Central memory CD4-positive, alpha-beta T cell (primary cell): ENCODE data around the gene RFLNA.
"Not testable (repeated sequence)": the region's sequence is repeated elsewhere in the genome, so short reads cannot be mapped to it uniquely, and the experiment has no call there.

Experiments used
- DNase-seq: peaks from one replicate; pipeline ENCODE4 v3.0.0; 2022

The RFLNA gene

DNA sequence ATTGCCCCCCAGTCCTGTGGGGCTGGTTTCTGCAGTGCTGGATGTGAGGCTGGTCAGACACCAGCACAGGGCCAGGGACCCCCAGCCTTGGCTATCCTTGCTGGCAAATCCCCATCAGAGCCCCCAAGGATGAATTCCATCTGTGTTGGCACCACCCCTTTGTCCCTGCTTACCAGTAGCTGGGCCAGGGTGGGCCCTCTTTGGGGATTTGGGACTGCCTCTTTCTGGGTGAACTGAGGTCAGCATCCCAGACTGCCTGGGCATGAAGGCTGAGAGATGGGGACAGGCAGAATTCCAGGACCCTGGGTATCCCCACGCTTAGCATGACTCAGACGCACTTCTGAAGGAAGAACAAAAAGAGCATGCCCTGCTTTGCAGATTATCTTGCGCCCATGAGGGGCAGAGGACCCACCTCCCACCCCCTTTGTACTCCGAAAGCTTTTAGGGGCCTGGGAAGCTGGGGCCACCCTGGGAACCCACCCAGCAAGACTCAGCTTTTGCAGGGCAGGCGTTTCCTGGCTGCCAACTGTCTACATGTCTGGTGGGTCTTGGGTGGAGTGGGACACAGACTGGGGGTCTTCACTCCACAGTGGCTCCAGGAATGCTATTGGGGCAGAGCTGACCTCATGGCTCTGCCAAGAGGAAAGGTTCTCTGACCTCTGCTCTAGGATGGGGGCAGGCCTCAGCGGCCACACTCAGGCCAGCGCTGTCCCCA is 26.8 kb downstream of the RFLNA start:
- DNase-seq: no peak

DNA sequence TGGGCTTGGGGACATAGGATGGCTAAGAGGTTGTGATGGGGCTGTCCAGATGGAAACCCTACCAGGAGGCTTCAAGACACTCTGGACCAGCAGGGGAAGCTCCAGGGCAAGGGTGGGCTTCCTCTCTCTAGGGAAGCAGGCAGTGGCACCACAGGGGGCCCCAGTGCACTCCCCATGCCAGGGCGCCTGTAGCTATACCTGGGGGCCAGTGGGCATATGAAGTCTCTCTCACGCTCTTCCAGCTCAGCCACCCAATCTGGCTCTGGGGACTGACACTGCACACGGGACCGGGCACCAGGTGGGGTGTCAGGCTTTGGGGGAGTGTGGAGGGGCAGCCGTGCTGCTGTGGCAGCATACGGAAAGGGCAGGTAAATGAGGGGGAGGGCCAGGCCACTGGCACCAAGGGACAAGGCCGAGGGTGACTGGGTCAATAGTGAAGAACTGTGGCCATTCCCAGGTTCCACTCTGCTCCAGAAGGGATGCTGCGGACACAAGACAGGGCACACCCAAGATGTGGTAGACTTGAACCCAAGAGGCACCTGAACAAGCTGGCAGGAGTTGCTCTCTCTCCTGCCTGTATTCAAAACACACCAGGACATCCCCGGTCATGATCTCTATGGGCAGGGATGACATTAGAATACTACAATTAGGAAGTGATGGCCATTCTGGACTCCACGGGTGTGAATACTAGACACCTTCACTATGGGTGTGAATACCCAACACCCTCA is 27.5 kb downstream of the RFLNA start:
- no peak for DNase-seq

DNA sequence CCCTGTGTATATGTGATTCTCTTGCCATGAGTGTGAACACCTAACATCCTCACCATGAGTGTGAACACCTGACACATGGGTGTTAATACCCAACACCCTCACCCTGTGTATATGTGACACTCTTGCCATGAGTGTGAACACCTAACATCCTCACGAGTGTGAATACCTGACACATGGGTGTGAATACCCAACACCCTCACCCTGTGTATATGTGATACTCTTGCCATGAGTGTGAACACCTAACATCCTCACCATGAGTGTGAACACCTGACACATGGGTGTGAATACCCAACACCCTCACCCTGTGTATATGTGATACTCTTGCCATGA is 28.1 kb downstream of the RFLNA start:
- not testable (repeated sequence) for DNase-seq

DNA sequence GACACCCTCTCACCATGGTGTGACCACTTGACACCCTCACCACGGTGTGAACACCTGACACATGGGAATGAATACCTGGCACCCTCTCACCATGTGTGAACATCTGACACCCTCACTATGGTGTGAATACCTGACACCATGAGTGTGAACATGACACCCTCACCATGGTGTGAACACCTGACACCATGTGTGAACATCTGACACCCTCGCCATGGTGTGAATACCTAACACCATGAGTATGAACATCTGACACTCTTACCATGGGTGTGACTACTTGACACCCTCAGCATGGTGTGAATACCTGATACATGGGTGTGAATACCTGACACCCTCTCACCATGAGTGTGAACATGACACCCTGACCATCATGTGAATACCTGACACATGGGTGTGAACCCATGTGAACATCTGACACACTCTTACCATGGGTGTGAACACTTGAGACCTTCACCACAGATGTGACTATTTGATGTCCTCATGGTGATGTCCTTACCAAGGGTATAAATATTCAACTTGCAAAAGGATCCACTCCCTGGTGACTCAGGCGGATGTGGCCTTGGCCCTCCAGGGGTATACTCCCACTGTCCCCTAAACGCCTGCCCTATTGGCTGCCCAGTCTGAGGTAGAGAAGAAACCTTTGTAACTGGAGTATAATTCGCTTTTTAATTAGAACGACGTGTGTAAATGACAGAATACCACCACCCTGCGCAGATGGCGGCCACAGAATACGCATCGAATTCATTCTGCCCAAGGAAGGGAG is 29.1 kb downstream of the RFLNA start:
- DNase-seq: no peak

DNA sequence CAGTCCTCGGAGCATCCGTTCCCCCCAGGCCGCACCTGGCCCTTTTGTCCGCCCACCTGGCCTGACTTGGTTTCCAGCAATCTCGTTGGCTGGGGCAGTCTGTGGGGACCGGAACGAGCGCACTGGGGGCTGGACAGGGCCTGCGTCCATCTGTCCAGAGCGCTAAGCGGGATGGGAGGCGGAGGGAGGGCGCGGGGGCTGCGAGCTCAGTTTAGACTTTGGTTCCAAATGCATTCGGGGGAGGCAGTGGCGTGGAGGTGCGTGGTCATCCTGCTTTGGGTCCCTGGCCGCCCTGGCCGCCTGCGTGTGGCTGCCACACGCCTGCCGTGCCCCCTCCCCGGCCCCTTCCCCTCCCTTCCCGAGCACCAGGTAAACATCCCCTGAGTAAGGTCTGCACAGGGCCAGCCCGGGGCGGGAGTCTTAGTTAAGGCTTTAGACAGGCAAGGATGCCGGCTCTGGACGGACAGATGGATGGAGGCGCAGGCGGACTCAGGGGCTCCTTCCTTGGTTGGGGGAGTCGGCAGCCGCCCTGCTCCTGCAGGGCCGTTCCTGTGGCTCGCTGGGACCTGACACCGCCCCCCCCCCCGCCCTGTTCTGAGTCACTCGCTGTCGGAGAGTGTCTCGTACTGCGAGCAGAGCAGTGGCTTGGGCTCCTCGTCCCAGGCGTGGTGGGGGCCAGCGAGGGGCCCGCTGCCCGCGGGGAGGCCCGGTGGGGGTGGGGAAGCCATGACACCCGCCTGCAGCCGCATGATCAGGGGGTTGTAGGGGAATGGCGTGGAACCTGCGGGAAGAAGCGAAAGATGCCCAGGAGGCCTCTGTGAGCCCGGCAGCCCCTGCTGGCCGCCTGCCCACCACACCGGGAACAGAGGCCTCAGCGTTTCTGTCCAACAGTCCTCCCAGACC is 30.2 kb downstream of the RFLNA start:
- no peak for DNase-seq

DNA sequence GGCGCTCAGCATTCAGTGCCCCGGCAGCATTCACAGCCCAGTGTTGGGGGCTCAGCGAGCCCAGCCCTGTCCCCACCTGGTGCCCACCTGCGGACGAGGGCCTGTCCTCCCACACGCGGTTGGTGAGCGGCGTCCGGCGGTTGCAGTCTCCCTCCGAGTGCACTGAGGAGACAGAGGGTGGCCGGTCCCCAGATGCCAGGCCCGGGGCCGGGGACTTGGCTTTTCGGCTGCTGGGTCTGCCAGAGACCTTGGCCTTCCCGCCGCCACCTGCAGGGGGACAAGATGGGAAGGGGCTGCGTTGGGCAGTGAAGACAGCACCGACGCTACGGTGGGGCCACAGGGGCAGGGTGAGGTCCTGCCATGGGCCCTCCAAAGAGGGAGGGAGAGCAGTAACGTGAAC is 31.2 kb downstream of the RFLNA start:
- DNase-seq: no peak

DNA sequence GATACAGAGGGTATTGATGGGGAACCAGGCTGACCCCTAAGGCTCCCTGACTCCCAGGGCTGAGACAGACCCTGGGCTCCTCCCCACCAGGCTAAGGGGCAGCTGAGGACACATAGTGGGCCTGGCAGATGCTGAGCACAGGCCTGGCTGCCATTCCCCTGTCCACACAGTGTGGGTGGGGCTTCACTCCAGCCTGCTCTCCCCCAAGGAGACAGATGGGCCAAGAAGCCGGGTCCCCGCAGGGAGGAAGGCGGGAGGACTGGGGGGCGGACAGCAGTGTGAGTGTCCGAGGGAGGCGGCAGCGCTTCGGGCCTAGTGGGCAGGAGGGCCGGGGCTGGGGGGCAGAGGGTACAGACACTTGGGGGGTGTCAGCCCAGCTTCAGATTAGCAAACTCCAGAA is 32.0 kb downstream of the RFLNA start:
- DNase-seq: no peak

DNA sequence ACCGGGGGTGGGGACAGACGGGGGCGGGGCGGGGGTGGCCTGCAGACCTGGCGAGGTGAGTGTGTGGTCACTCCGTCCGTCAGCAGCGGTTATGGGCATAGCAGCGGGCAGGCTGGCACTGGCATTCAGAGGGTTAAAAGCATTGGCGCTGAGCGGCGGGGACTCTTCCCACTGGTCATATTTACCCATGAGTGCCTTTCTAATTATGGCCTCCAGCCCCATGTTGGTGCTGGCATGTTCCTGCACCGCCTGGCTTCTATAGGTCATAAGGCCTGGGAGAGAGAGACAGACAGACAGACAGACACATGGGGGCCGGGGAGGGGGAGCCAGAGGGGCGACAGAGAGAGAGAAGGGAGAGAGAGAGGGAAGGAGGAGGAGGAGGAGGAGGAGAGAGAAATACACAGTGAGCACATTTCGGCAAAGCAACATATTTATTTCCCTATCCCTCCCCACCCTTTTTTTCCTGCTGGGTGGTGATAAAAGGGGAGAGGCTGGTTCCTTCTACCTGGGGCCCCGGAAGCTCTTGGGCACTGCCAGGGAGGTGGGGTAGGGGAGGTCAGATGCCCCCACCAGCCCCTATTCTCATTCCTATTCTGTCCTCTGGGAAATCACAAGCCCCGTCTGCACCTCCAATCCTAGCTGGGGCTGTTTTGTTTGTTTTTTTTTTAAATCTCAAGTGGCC is 32.6 kb downstream of the RFLNA start:
- no peak for DNase-seq

DNA sequence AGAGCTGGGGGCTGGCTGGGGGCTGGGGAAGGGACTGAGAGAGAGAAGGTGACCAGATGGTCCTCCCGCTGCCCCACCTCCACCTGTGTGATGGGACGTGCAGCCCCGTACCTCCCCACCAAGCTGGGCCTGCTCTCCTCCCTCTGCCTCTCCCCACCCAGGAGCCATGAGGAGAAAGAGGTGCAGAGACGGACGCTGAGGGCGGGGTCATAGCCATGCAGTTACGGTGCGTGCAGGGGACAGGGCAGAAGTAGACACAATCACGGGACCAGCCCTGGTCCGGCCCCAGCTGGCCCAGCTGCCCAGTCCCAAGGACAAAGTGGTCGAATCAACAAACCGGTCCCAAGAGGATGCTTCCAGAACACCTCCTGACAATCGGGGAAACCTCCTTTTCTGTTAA is 33.2 kb downstream of the RFLNA start:
- DNase-seq: no peak

DNA sequence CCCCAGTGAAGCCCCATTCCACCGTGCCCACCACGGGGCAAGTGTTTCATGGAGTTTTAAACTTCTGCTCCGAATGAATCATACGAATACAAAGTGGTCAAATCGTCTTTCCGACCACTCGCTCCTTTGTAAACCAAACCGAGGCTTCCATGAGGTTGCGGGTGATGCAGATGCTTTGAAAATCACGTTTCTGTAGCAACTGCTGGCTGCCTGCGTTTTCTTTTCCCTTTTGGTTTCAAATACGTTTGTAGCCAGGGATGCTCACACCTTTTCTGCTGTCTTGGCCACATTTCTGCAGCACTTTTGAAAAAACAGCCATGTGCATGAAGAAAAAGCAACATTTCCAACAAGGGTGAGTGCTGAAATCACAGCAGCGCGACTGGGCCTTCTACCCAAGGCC is 33.7 kb downstream of the RFLNA start:
- no peak for DNase-seq

DNA sequence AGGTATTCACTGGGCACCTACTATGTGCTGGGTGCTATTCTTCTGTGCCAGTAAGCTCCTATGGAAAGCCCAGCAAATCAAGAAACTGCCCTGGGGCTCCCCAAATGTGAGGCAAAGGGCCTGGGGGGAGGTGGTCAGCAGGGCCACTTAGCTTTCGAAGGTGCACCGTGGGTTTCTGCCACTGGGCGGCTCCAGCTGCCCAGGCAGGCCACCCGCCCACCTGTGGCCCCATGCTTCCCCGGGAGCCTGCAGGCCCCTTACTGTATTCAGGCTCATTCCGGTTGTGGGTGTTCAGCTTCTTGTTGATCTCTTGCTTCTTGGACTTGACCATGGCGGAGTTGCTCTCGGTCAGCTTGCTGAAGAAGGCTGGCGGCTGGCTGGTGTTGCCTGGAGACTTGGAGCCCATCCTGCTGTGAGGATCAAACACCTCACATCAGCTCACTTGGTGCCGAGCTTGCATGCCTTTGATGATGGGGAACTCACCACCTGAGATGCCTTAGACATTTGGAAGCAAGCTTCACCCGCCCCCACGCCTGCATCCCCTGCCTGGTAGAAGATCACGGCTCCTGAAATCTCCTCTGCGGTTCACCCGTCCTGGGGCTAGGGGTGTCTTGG is 37.3 kb downstream of the RFLNA start:
- DNase-seq: no peak

DNA sequence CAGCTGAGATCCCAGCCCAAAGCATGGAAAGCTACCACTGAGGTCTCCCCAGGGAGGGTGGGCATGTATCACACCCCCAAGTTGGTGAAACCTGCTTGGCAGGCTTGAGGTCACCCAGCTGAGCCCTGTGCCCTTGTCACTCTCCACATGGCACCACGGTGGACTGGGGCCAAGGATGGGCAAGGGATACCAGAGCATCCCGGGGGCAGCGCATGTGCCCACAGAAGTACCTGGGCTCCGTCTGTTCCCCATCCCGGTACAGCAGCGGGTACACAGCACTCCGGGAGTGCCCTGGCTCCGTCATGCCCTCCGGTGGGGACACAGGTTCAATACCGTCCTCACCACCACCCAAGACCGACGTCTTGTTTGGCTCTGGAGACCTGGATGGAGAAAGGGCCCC is 38.0 kb downstream of the RFLNA start:
- DNase-seq: no peak

DNA sequence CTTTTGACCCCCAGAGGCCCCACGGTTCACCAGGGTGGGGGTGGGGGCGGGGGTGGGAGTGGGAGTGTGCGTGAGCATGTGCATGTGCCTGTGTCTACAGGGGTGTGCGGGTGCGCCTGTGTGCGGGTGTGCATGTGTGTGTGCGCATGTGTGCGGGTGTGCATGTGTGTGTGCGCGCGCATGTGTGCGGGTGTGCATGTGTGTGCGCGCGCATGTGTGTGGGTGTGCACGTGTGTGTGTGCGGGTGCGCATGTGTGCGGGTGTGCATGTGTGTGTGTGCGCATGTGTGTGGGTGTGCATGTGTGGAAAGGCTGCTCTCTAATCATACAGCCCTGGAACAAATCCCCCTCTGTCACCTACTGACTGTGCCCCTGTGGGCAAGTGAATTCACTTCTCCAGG is 38.8 kb downstream of the RFLNA start:
- DNase-seq: no peak

DNA sequence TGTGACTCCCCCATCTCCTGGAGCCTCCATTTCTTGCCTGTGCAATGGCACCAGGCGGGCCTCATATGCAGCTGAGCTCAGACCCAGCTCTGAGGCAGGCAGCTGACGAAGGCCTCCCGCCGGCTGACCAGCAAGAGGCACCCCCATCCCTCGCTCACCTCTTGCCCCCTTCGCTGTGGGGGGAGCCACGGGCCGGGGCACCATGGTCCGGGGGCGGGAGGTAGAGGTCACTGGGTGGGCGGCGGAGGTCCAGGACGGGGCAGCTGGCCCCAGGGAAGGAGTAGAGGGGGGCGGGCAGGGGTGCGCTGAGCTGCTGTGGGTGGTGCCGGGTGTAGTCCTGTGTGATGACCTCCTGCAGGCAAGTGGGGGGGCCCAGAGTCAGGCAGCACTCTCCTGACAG is 39.4 kb downstream of the RFLNA start:
- no peak for DNase-seq

DNA sequence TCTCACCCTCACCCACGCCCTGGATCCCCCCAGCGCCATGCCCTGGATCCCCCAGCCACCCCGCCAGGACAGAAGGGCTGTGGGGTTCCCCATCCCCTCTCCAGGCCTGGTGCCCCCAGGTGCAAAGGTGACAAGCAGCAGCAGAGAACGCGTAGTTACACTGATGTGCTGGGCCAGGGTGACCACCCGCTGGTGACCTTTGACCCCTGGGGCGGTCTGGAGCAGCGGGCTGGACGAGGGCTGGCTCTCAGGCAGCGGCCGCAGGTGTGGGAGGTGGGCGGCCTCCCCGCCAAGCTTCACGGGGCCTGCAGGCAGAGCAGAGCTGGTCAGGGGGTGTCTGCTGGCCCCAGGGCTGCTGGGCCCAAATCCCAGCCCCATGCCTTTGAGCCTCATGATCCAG is 40.1 kb downstream of the RFLNA start:
- no peak for DNase-seq

DNA sequence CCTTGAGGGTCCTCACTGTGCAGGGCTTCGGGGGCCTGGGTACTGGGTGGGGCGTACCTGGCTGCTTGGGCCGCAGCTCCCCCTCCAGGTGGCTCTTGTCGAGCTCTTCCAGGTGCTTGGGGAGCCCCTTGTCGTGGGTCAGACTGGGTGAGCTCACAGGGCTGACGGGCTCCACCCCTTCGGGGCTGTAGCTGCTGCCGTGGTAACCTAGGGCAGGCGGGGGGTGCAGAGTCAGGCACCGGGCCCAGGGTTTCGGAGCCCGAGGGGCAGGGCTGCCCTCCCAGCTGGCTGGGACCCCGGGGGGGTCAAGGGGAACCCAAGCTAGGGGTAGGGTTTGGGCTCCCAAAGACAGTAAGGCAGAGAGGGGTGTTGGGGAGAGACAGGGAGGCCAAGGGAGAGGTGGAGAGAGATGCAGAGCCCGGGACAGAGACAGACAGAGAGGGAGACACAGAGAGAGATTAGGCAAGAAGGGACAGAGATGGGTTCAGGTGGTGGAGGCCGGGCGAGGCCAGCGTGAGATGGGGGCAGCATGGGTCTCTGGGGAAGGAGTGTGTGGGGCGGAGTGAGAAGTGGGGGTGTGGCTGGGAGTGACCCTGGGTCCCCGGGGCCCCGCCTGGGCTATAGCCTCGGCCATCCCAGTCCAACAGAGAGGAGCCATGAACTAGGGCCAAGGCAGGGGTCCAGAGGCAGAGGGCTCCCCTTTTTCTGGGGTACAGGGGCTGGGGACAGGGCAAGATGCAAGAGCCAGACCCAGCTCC is 40.7 kb downstream of the RFLNA start:
- DNase-seq: no peak

DNA sequence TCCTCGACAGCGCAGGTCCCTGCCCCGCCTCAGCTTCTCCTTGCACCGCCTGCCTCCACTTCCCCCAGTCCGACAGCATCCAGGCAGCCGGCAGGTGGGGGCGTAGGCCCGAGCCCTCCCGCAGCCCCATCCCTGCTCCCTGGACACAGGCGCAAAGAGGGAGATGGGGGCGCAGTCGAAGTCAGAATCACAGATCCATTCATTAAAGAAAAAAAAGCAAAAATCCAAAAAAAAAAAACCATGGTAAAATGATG is 41.2 kb downstream of the RFLNA start:
- DNase-seq: no peak

DNA sequence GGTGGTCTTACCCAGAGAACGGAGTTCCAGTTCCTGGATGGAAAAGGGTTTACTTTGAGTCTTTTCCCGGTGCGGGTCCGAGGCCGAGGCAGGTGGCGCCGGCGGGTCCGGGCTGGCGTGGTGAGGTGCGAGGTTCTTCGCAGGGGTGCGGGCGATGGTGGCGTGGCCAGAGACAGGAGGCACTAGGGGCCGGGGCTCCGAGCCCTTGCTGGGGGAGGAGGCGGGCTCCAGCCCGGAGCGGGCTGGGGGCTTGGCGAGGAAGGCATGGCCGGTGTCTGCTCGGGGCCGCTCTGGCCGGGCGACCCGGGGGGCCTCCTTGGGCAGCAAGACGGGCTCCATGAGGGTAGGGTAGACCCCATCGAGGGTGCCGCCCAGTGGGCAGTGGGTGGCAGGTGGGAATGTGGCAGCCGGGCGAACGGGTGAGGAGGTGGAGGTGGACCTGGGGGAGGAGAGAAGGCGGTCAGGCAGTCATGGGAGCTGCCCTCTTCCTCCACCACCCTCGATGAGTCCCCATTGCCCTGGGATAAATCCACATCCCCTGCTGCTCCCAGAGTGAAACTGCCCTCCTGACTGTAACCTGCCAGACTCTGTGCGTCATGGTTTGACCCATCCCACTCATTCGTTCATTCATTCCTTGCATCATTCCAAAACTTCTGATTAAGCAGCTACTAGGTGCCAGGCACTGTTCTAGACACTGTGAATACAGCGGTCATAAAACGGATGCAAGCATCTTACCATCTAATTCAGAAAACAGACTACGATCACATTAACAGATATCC is 42.0 kb downstream of the RFLNA start:
- no peak for DNase-seq

DNA sequence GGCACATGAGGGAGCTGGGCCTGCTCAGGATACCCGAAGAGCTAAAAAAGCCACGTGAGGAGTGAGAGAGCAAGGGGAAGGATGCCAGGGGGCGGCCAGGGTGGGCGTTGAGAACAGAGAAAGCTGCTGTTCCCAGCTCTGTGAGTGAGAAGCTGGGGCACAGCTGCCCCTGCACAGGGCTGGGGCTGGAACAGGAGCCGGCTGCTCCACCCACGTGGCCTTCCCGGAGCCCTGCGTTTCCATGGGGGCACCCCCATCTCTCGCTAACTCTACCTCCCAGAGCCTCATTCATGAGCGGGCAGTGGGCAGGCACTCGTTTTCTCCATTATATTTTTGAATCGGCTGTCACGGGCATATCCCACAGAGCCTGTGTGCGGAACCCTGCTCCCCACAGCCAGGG is 42.7 kb downstream of the RFLNA start:
- DNase-seq: no peak

DNA sequence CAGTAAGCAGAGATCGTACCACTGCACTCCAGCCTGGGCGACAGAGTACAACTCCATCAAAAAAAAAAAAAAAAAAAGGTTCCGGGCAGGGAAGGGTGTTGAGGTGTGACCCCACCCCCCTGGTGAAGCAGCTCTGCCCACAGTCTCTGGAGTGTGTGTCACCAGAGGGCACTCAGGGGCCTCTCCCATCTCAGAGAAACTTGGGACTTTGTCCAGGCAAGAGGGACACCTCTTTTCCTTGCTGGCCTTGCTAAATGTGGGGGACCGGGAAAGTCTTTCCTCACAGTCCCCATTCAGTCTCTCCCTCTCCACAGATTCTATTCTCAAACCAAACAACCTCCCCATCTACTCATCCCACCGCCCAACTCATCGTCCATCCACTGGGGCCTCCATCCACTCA is 43.6 kb downstream of the RFLNA start:
- no peak for DNase-seq
